IMR-90 (cell line): ENCODE data around the gene IPO13. TPM values are rescaled to one million over a fixed set of nuclear protein-coding genes. Genes with fewer than 3 reads are reported as not detected.

Experiments used
- ATAC-seq: fragments of 200-7000 bp; cut with Tn5 transposase; 2 replicates; pipeline ENCODE4 v1.9.1; 2020; ENCODE audit warnings: low read depth, mild to moderate bottlenecking, moderate library complexity
- BruUV-seq: library from RNA; stranded (reverse); fragments of 400-500 nt; replicated peaks from 2 replicates; lab custom pipeline; 2021; lab: Mats Ljungman, UMichigan
- CTCF ChIA-PET: fragments of 300-600 bp; formaldehyde crosslinking; extraction: SDS; loops from one replicate; lab custom pipeline; 2021; ENCODE audit warnings: antibody characterized with exemption; lab: Yijun Ruan, JAX
- POLR2A ChIA-PET: fragments of 300-600 bp; sonication (Branson Sonifier 250); formaldehyde crosslinking; loops from one replicate; lab custom pipeline; 2022; ENCODE audit warnings: antibody characterized with exemption; ENCODE audit not compliant: unreplicated experiment; lab: Charles Lee
- DNase-seq: peaks from one replicate; pipeline ENCODE4 v3.0.0; 2013
- H2AFZ ChIP-seq: replicated peaks from 2 replicates; pipeline ENCODE3; 2013; ENCODE audit warnings: low read length, mild to moderate bottlenecking; ENCODE audit not compliant: poor library complexity
- H2AK5ac ChIP-seq: 2 replicates; pipeline ENCODE4 v1.6.1; 2013; ENCODE audit warnings: low read depth, low read length, inconsistent platforms
- H2AK9ac ChIP-seq: replicated peaks from 2 replicates; pipeline ENCODE3; 2013; ENCODE audit warnings: mild to moderate bottlenecking, low read depth, low read length, moderate library complexity; ENCODE audit not compliant: poor library complexity
- H2BK120ac ChIP-seq: 2 replicates; pipeline ENCODE4 v1.6.1; 2013; ENCODE audit warnings: low read depth, low read length, inconsistent platforms
- H2BK15ac ChIP-seq: 3 replicates; pipeline ENCODE4 v1.6.1; 2013; ENCODE audit warnings: low read depth, low read length, inconsistent platforms
- H2BK20ac ChIP-seq: 2 replicates; pipeline ENCODE4 v1.6.1; 2013; ENCODE audit warnings: low read depth, mild to moderate bottlenecking, inconsistent platforms, low read length, moderate library complexity
- H2BK5ac ChIP-seq: 2 replicates; pipeline ENCODE4 v1.6.1; 2013; ENCODE audit warnings: mild to moderate bottlenecking, low read depth, low read length, inconsistent platforms; ENCODE audit not compliant: poor library complexity, severe bottlenecking
- H3K14ac ChIP-seq: replicated peaks from 2 replicates; pipeline ENCODE4 v1.6.1; 2013; ENCODE audit warnings: low read depth, low read length, inconsistent platforms
- H3K18ac ChIP-seq: 2 replicates; pipeline ENCODE4 v1.6.1; 2013; ENCODE audit warnings: low read depth, low read length, control low read depth
- H3K23ac ChIP-seq: 2 replicates; pipeline ENCODE4 v1.6.1; 2013; ENCODE audit warnings: low read depth, low read length, inconsistent platforms
- H3K27ac ChIP-seq: 2 replicates; pipeline ENCODE4 v1.5.1; 2013; ENCODE audit warnings: mild to moderate bottlenecking, control low read depth, low read length; ENCODE audit not compliant: insufficient read depth
- H3K27me3 ChIP-seq: 2 replicates; pipeline ENCODE4 v1.6.1; 2013; ENCODE audit warnings: low read length; ENCODE audit not compliant: control insufficient read depth, insufficient read depth
- H3K36me3 ChIP-seq: 2 replicates; pipeline ENCODE4 v1.6.1; 2013; ENCODE audit warnings: low read length, mixed read lengths; ENCODE audit not compliant: control insufficient read depth, insufficient read depth
- H3K4ac ChIP-seq: 2 replicates; pipeline ENCODE4 v1.6.1; 2013; ENCODE audit warnings: low read depth, low read length, inconsistent platforms
- H3K4me1 ChIP-seq: 2 replicates; pipeline ENCODE4 v1.6.1; 2013; ENCODE audit warnings: low read length, mixed read lengths; ENCODE audit not compliant: control insufficient read depth, insufficient read depth
- H3K4me2 ChIP-seq: 2 replicates; pipeline ENCODE4 v1.6.1; 2013; ENCODE audit warnings: low read depth, mild to moderate bottlenecking, control low read depth, low read length, moderate library complexity
- H3K4me3 ChIP-seq: 2 replicates; pipeline ENCODE4 v1.5.1; 2013; ENCODE audit warnings: low read depth, mild to moderate bottlenecking, control low read depth, low read length, moderate library complexity; ENCODE audit not compliant: insufficient read depth
- H3K56ac ChIP-seq: 2 replicates; pipeline ENCODE4 v1.6.1; 2013; ENCODE audit warnings: low read length, inconsistent platforms; ENCODE audit not compliant: insufficient read depth; ENCODE audit errors: extremely low read depth
- H3K79me1 ChIP-seq, 2 experiments: 2 replicates each; pipeline ENCODE4 v1.6.1; 2013; ENCODE audit warnings: low read length in 2 of 2, inconsistent platforms in 1 of 2, low read depth in 1 of 2
- H3K9ac ChIP-seq: 2 replicates; pipeline ENCODE4 v1.6.1; 2013; ENCODE audit warnings: low read depth, low read length, control low read depth
- H3K9me1 ChIP-seq: 2 replicates; pipeline ENCODE4 v1.6.1; 2013; ENCODE audit warnings: low read length, inconsistent platforms; ENCODE audit not compliant: insufficient read depth
- H3K9me3 ChIP-seq: 2 replicates; pipeline ENCODE4 v1.6.1; 2013; ENCODE audit warnings: low read length; ENCODE audit not compliant: control insufficient read depth, insufficient read depth
- H4K20me1 ChIP-seq: 2 replicates; pipeline ENCODE4 v1.6.1; 2013; ENCODE audit warnings: low read length, inconsistent platforms; ENCODE audit not compliant: insufficient read depth
- H4K5ac ChIP-seq: 2 replicates; pipeline ENCODE4 v1.6.1; 2013; ENCODE audit warnings: mild to moderate bottlenecking, low read depth, low read length, control low read depth
- H4K8ac ChIP-seq, 2 experiments: 2 replicates each; pipeline ENCODE4 v1.6.1; 2013; ENCODE audit warnings: low read depth in 2 of 2, low read length in 2 of 2, control low read depth in 1 of 2, inconsistent platforms in 1 of 2
- H4K91ac ChIP-seq: 2 replicates; pipeline ENCODE4 v1.6.1; 2013; ENCODE audit warnings: low read depth, low read length, inconsistent platforms; ENCODE audit not compliant: insufficient read depth
- CEBPB ChIP-seq: IDR thresholded peaks from 2 replicates; pipeline ENCODE4 v1.6.1; 2012; ENCODE audit warnings: low read depth, low read length, improper control_type of control experiment
- CHD1 ChIP-seq: IDR thresholded peaks from 2 replicates; pipeline ENCODE4 v1.6.1; 2012; ENCODE audit warnings: low read depth, low read length, improper control_type of control experiment
- ELK1 ChIP-seq: fragments of 150-350 bp; IDR thresholded peaks from 2 replicates; pipeline ENCODE4 v1.6.1; 2016; ENCODE audit warnings: low read depth, mild to moderate bottlenecking, low read length, moderate library complexity, borderline replicate concordance
- FOS ChIP-seq: fragments of 150-350 bp; IDR thresholded peaks from 2 replicates; pipeline ENCODE4 v1.6.1; 2016; ENCODE audit warnings: low read depth, low read length
- MAFK ChIP-seq: IDR thresholded peaks from 2 replicates; pipeline ENCODE4 v1.6.1; 2012; ENCODE audit warnings: low read depth, low read length, improper control_type of control experiment
- MAZ ChIP-seq: IDR thresholded peaks from 2 replicates; pipeline ENCODE4 v1.6.1; 2012; ENCODE audit warnings: low read depth, mild to moderate bottlenecking, low read length, improper control_type of control experiment, moderate library complexity, borderline replicate concordance
- MXI1 ChIP-seq: IDR thresholded peaks from 2 replicates; pipeline ENCODE4 v1.6.1; 2012; ENCODE audit warnings: low read depth, mild to moderate bottlenecking, low read length, moderate library complexity, borderline replicate concordance
- NFE2L2 ChIP-seq: fragments of 150-350 bp; IDR thresholded peaks from 2 replicates; pipeline ENCODE4 v1.6.1; 2016; ENCODE audit warnings: low read depth, mild to moderate bottlenecking, low read length
- POLR2A ChIP-seq: IDR thresholded peaks from 2 replicates; pipeline ENCODE4 v1.6.1; 2012; ENCODE audit warnings: mild to moderate bottlenecking, low read depth, low read length
- RAD21 ChIP-seq: IDR thresholded peaks from 2 replicates; pipeline ENCODE4 v1.6.1; 2012; ENCODE audit warnings: low read length, improper control_type of control experiment
- RFX5 ChIP-seq: IDR thresholded peaks from 2 replicates; pipeline ENCODE4 v1.8.0; 2012; ENCODE audit warnings: low read depth, mild to moderate bottlenecking, low read length, moderate library complexity
- SMC3 ChIP-seq: fragments of 150-350 bp; IDR thresholded peaks from 2 replicates; pipeline ENCODE4 v1.6.1; 2016; ENCODE audit warnings: low read depth, mild to moderate bottlenecking, antibody characterized with exemption, low read length, moderate library complexity
- WGBS, 2 experiments: methylation state at CpG; one replicate each; pipeline versions ENCODE4 v1.1.5 to v1.1.7; 2013; ENCODE audit warnings: missing lambda C conversion rate in 2 of 2; ENCODE audit not compliant: insufficient read length in 1 of 2; ENCODE audit errors: extremely low coverage in 2 of 2; 5-methylcytosine and 5-hydroxymethylcytosine counted together
- dilution Hi-C: fragments of 300-500 bp; cut with HindIII; formaldehyde crosslinking; loops from one replicate; pipeline ENCODE4 v1.14.3; 2018; ENCODE audit warnings: low sequenced_read_pairs; ENCODE audit not compliant: unreplicated experiment
- in situ Hi-C: fragments of 300-500 bp; cut with MboI; formaldehyde crosslinking; loops from 3 replicates; pipeline ENCODE4 v1.14.3; 2019; ENCODE audit warnings: low sequenced_read_pairs, inconsistent platforms, mixed read lengths
- intact Hi-C: fragments of 100-400 bp; cut with micrococcal nuclease; formaldehyde crosslinking; loops from 2 replicates; pipeline ENCODE4 v1.10.0; 2022
- polyA plus RNA-seq, 3 experiments: library from polyadenylated mRNA; depleted of rRNA; stranded (reverse); fragments of >200 nt; gene quantifications; 2 replicates each; pipeline ENCODE4 v1.2.3, GENCODE V29; 2012; ENCODE audit warnings: low replicate concordance in 1 of 3
- total RNA-seq: library from RNA; depleted of rRNA; stranded (reverse); fragments of >200 nt; gene quantifications from 2 replicates; pipeline ENCODE4 v1.2.3, GENCODE V29; 2012
- TF ChIP-seq, protein P1 (sequence below): conservative IDR thresholded peaks from 2 replicates; pipeline ENCODE4 v1.5.1; 2012; ENCODE audit warnings: mild to moderate bottlenecking, low read depth, low read length, improper control_type of control experiment
- TF ChIP-seq, protein P2 (sequence below): fragments of 150-350 bp; IDR thresholded peaks from 2 replicates; pipeline ENCODE4 v1.6.1; 2017; ENCODE audit warnings: mild to moderate bottlenecking, antibody characterized with exemption, low read length, low read depth

The IPO13 gene
- total and polyA plus RNA-seq, 2 of the 4 experiments (the other 2 are of a cell fraction): 15.2 to 18.7 TPM

- ChIA-PET CTCF (no interaction called here), POLR2A (no interaction called here)
- no TSS peak for BruUV-seq
- peaks cover 38 to 57% of the 10 kb centered on the region in 2 experiments; a peak in 3 of 4 replicates for H3K79me1 ChIP-seq
- H2BK20ac ChIP-seq: no peak overlapping the region
- H3K9ac ChIP-seq: peak overlapping the region; percentile 27
- H3K18ac ChIP-seq: no peak overlapping the region
- H2BK5ac ChIP-seq: peak overlapping the region; percentile 9
- H4K8ac ChIP-seq: peak overlapping the region; percentile 22 to 83; a peak in 3 of 4 replicates
- in situ Hi-C loops (loop anchor here (25.0 kb wide), 1 partner anchor 437 kb away; the partner anchor contains the start of gene PTPRF), intact Hi-C loops (no loop called here), dilution Hi-C loops (no loop called here)
- peaks cover 12% of the 10 kb centered on the region for H3K4me1 ChIP-seq
- no peak overlapping the region for H3K56ac ChIP-seq
- H4K5ac ChIP-seq: peak overlapping the region; percentile 24; the same call in 1 of the 2 replicates
- H2AK9ac ChIP-seq: peak overlapping the region; percentile 74
- peak overlapping the region; percentile 99 for H2AFZ ChIP-seq
- peak overlapping the region; percentile 89 for H3K4me2 ChIP-seq
- peaks cover 25% of the 10 kb centered on the region for H3K36me3 ChIP-seq
- H3K23ac ChIP-seq: no peak overlapping the region
- DNase-seq (no peak), ATAC-seq (no peak)
- peak overlapping the region; percentile 76 for H3K4me3 ChIP-seq
- WGBS, 2 experiments: 50% methylated on average over 8 of the region's 9 CpGs; no CpG with 5 or more reads in 1 of the 2 experiments
- H3K14ac ChIP-seq: no peak overlapping the region
- H4K20me1 ChIP-seq: peaks cover 25% of the 10 kb centered on the region
- H3K9me3 ChIP-seq: no peaks in the 10 kb centered on the region
- no peaks in the 10 kb centered on the region for H3K27me3 ChIP-seq
- H3K27ac ChIP-seq: no peak overlapping the region; the same call in 1 of the 2 replicates
- 0 out of 2 replicates have a peak overlapping the region, but pooled peaks have one; percentile 74 for H3K4ac ChIP-seq
- TF ChIP-seq RAD21 (no peak), ELK1 (no peak), NFE2L2 (no peak), POLR2A (no peak), MAZ (no peak), CEBPB (no peak), CHD1 (no peak), MXI1 (no peak), MAFK (no peak), RFX5 (no peak), FOS (no peak), SMC3 (no peak)
- TF ChIP-seq, protein P1, sequence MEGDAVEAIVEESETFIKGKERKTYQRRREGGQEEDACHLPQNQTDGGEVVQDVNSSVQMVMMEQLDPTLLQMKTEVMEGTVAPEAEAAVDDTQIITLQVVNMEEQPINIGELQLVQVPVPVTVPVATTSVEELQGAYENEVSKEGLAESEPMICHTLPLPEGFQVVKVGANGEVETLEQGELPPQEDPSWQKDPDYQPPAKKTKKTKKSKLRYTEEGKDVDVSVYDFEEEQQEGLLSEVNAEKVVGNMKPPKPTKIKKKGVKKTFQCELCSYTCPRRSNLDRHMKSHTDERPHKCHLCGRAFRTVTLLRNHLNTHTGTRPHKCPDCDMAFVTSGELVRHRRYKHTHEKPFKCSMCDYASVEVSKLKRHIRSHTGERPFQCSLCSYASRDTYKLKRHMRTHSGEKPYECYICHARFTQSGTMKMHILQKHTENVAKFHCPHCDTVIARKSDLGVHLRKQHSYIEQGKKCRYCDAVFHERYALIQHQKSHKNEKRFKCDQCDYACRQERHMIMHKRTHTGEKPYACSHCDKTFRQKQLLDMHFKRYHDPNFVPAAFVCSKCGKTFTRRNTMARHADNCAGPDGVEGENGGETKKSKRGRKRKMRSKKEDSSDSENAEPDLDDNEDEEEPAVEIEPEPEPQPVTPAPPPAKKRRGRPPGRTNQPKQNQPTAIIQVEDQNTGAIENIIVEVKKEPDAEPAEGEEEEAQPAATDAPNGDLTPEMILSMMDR: no peak
- TF ChIP-seq, protein P2, sequence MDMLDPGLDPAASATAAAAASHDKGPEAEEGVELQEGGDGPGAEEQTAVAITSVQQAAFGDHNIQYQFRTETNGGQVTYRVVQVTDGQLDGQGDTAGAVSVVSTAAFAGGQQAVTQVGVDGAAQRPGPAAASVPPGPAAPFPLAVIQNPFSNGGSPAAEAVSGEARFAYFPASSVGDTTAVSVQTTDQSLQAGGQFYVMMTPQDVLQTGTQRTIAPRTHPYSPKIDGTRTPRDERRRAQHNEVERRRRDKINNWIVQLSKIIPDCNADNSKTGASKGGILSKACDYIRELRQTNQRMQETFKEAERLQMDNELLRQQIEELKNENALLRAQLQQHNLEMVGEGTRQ: no peak
- no peak overlapping the region for H2BK15ac ChIP-seq
- H3K9me1 ChIP-seq: peaks cover 30% of the 10 kb centered on the region
- H2BK120ac ChIP-seq: no peak overlapping the region
- no peak overlapping the region for H2AK5ac ChIP-seq
- no peak overlapping the region for H4K91ac ChIP-seq
These were observed 27.3 kb downstream of the IPO13 start for GRCh38 chr1:43973981-43974442.
